PC-3 (cell line): ENCODE results near the gene NEAT1. TPM values are rescaled to one million over a fixed set of nuclear protein-coding genes. Genes with fewer than 3 reads are reported as not detected.

Source experiments
- ATAC-seq: fragments of 200-7000 bp; cut with Tn5 transposase; 2 replicates; pipeline ENCODE4 v1.9.1; 2020; ENCODE audit warnings: mild to moderate bottlenecking, moderate library complexity
- BruUV-seq: library from RNA; stranded (reverse); fragments of 400-500 nt; replicated peaks from 2 replicates; lab custom pipeline; 2021; lab: Mats Ljungman, UMichigan
- CTCF ChIA-PET: fragments of 300-600 bp; sonication (Branson Sonifier 250); formaldehyde crosslinking; loops from one replicate; lab custom pipeline; 2022; ENCODE audit warnings: antibody characterized with exemption; lab: Charles Lee
- POLR2A ChIA-PET: fragments of 300-600 bp; sonication (Branson Sonifier 250); formaldehyde crosslinking; loops from one replicate; lab custom pipeline; 2022; ENCODE audit warnings: antibody characterized with exemption; ENCODE audit not compliant: unreplicated experiment; lab: Charles Lee
- DNase-seq: peaks from one replicate; pipeline ENCODE4 v3.0.0-alpha.2; 2015
- H2AFZ ChIP-seq: fragments of 300-600 bp; sonication (generic); 2 replicates; pipeline ENCODE4 v1.6.0; 2016; ENCODE audit warnings: antibody characterized with exemption, low read length
- H3F3A ChIP-seq: fragments of 300-600 bp; sonication (generic); one replicate; pipeline ENCODE4 v1.6.0; 2017; ENCODE audit warnings: antibody characterized with exemption, low read length, control low read depth, mild to moderate bottlenecking; ENCODE audit not compliant: unreplicated experiment
- H3K27ac ChIP-seq: fragments of 300-600 bp; sonication (generic); 2 replicates; pipeline ENCODE4 v1.5.1; 2016; ENCODE audit warnings: mild to moderate bottlenecking, low read length
- H3K27me3 ChIP-seq: fragments of 300-600 bp; sonication (generic); 2 replicates; pipeline ENCODE4 v1.6.1; 2016; ENCODE audit warnings: low read length, mixed read lengths
- H3K36me3 ChIP-seq: fragments of 300-600 bp; sonication (generic); 2 replicates; pipeline ENCODE4 v1.6.1; 2016; ENCODE audit warnings: low read depth, mixed run types, low read length, mixed read lengths
- H3K4me1 ChIP-seq: fragments of 300-600 bp; sonication (generic); 2 replicates; pipeline ENCODE4 v1.5.1; 2016; ENCODE audit warnings: low read length; ENCODE audit not compliant: insufficient read depth
- H3K4me2 ChIP-seq: fragments of 300-600 bp; sonication (generic); 2 replicates; pipeline ENCODE4 v1.6.0; 2016; ENCODE audit warnings: low read length
- H3K4me3 ChIP-seq: fragments of 300-600 bp; sonication (generic); 2 replicates; pipeline ENCODE4 v1.5.1; 2016; ENCODE audit warnings: mild to moderate bottlenecking, low read length, mixed read lengths
- H3K79me2 ChIP-seq: fragments of 300-600 bp; sonication (generic); 2 replicates; pipeline ENCODE4 v1.6.1; 2017; ENCODE audit warnings: low read length, mixed read lengths
- H3K9ac ChIP-seq: fragments of 300-600 bp; sonication (generic); 2 replicates; pipeline ENCODE4 v1.6.0; 2016; ENCODE audit warnings: mild to moderate bottlenecking, low read length
- H3K9me2 ChIP-seq: fragments of 300-600 bp; sonication (generic); replicated peaks from 2 replicates; pipeline ENCODE4 v1.6.1; 2016; ENCODE audit warnings: mixed run types, low read length, mixed read lengths
- H3K9me3 ChIP-seq: fragments of 300-600 bp; sonication (generic); 2 replicates; pipeline ENCODE4 v1.6.1; 2016; ENCODE audit warnings: low read length, mixed read lengths
- H4K20me1 ChIP-seq: fragments of 300-600 bp; sonication (generic); 2 replicates; pipeline ENCODE4 v1.6.1; 2016; ENCODE audit warnings: low read length, mixed read lengths
- CTCF ChIP-seq: fragments of 300-600 bp; sonication (generic); conservative IDR thresholded peaks from 2 replicates; pipeline ENCODE4 v1.5.1; 2017; ENCODE audit warnings: antibody characterized with exemption, low read depth, mild to moderate bottlenecking, low read length
- EZH2 ChIP-seq: fragments of 300-600 bp; sonication (generic); IDR thresholded peaks from one replicate; pipeline ENCODE4 v1.6.1; 2017; ENCODE audit warnings: antibody characterized with exemption, mild to moderate bottlenecking, low read length; ENCODE audit not compliant: unreplicated experiment
- EZH2phosphoT487 ChIP-seq: fragments of 300-600 bp; sonication (generic); IDR thresholded peaks from 2 replicates; pipeline ENCODE4 v1.6.1; 2018; ENCODE audit warnings: mild to moderate bottlenecking, antibody characterized with exemption, low read length, borderline replicate concordance
- intact Hi-C: fragments of 100-400 bp; cut with micrococcal nuclease; formaldehyde crosslinking; loops from 2 replicates; pipeline ENCODE4 v1.9.0; 2023
- total RNA-seq: library from RNA; depleted of rRNA; stranded (reverse); fragments of >200 nt; gene quantifications from 2 replicates; pipeline ENCODE4 v1.2.3, GENCODE V29; 2014

NEAT1 gene
- total RNA-seq, 1 experiment from 2014 or later = 47.9 TPM

- DNase-seq (peak; percentile 97), ATAC-seq (peak; percentile 38)
- no peaks in the 10 kb centered on the region for H3K27me3 ChIP-seq
- H3K27ac ChIP-seq = peak overlapping the region; percentile 99
- no peak overlapping the region for H2AFZ ChIP-seq
- peak overlapping the region; percentile 97 for H3K9ac ChIP-seq
- peak overlapping the region; percentile 97 for H3K4me2 ChIP-seq
- H3F3A ChIP-seq = peaks cover 37% of the 10 kb centered on the region
- POLR2A ChIA-PET = interaction anchor here (0.5 to 1.9 kb wide), 8 partner anchors 10 to 149 kb away, joined by 3 to 31 read pairs (median 4); partner anchors contain the start of genes MALAT1, SLC25A45 and ZNRD2
- peaks cover 63% of the 10 kb centered on the region for H3K4me1 ChIP-seq
- peaks cover 33% of the 10 kb centered on the region for H3K36me3 ChIP-seq
- H3K9me3 ChIP-seq = no peaks in the 10 kb centered on the region
- H3K4me3 ChIP-seq = peak overlapping the region; percentile 93
- peak; percentile 78 for TF ChIP-seq EZH2phosphoT487
- no peak for TF ChIP-seq CTCF
- CTCF ChIA-PET = interaction anchor here (1.0 kb wide), 1 partner anchor 50 kb away, joined by 3 read pairs; no protein-coding TSS in a partner anchor
- no peaks in the 10 kb centered on the region for H3K9me2 ChIP-seq
- intact Hi-C loops = loop anchor here (1.0 to 2.0 kb wide), 2 partner anchors 39 to 52 kb away; partner anchors contain the start of gene SLC25A45
- peaks cover 55% of the 10 kb centered on the region for H3K79me2 ChIP-seq
- H4K20me1 ChIP-seq = peaks cover 35% of the 10 kb centered on the region
- BruUV-seq = TSS peak; percentile 56
These were observed 1.4 kb upstream of the NEAT1 start for GRCh38 chr11:65420979-65421793.

GRCh38 chr11:65421794-65422632 is 585 bp upstream of the NEAT1 start:
- CTCF ChIA-PET = interaction anchor here (1.0 kb wide), 1 partner anchor 51 kb away, joined by 3 read pairs; no protein-coding TSS in a partner anchor
- Histone ChIP-seq H3K79me2 (peaks cover 63% of the 10 kb centered on the region), H2AFZ (peak overlapping the region; percentile 32), H3K27me3 (no peaks in the 10 kb centered on the region), H3K27ac (peak overlapping the region; percentile 99), H3F3A (peaks cover 46% of the 10 kb centered on the region), H3K36me3 (peaks cover 37% of the 10 kb centered on the region), H3K9me3 (no peaks in the 10 kb centered on the region), H3K9me2 (no peaks in the 10 kb centered on the region), H3K4me3 (peak overlapping the region; percentile 93), H3K4me2 (peak overlapping the region; percentile 97), H3K4me1 (peaks cover 65% of the 10 kb centered on the region), H4K20me1 (peaks cover 43% of the 10 kb centered on the region), H3K9ac (peak overlapping the region; percentile 97)
- ATAC-seq (peak; percentile 5), DNase-seq (peak; percentile 96)
- POLR2A ChIA-PET = interaction anchor here (0.6 to 1.9 kb wide), 22 partner anchors 9 to 479 kb away, joined by 3 to 46 read pairs (median 6); partner anchors contain the start of genes CCDC85B, MALAT1 and SLC25A45
- no TSS peak for BruUV-seq
- intact Hi-C loops = loop anchor here (1.0 to 2.0 kb wide), 2 partner anchors 40 to 51 kb away; partner anchors contain the start of gene SLC25A45
- no peak for TF ChIP-seq EZH2
- no peak for TF ChIP-seq CTCF
- TF ChIP-seq EZH2phosphoT487 = 0 out of 2 replicates have a peak, but pooled peaks have one; percentile 26
